Body of pancreas (tissue), 4 donors: ENCODE results near the gene OR1J2.

Experiments
- CTCF ChIP-seq, 7 experiments: fragments of 450-650 bp in 4 of 7; fragments of 200-600 bp in 3 of 7; sonication (generic) in 3 of 7; IDR thresholded peaks; one replicate each; pipeline ENCODE4 v1.5.1; 2016 to 2019; ENCODE audit warnings: antibody characterized with exemption in 7 of 7
- POLR2A ChIP-seq, 3 donors: fragments of 450-650 bp; IDR thresholded peaks; one replicate each; pipeline ENCODE4 v1.6.1; 2016; ENCODE audit warnings: antibody characterized with exemption in 3 of 3, mild to moderate bottlenecking in 2 of 3

- TF ChIP-seq CTCF (IDR thresholded peaks at IDR 0.05), result no peak
- no peak for TF ChIP-seq POLR2A (IDR thresholded peaks at IDR 0.05)
Measured at GRCh38 chr9:122466456-122466855, 44.1 kb upstream of the OR1J2 start.
